GM20000 (cell line): ENCODE measurements around the gene CWH43.
"Not testable (repeated sequence)": the region's sequence is repeated elsewhere in the genome, so short reads cannot be mapped to it uniquely, and the experiment has no call there.

Experiments used
- DNase-seq: peaks from one replicate; pipeline ENCODE4 v3.0.0; 2012; ENCODE audit warnings: low spot score
- CTCF ChIP-seq: IDR thresholded peaks from 2 replicates; pipeline ENCODE4 v1.5.1; 2012; ENCODE audit warnings: mild to moderate bottlenecking, control low read depth; ENCODE audit errors: extremely low read depth, missing control alignments

Gene CWH43

GRCh38 chr4:48976041-48976440, 10.0 kb upstream of the CWH43 start:
- no peak for TF ChIP-seq CTCF
- no peak for DNase-seq

DNA sequence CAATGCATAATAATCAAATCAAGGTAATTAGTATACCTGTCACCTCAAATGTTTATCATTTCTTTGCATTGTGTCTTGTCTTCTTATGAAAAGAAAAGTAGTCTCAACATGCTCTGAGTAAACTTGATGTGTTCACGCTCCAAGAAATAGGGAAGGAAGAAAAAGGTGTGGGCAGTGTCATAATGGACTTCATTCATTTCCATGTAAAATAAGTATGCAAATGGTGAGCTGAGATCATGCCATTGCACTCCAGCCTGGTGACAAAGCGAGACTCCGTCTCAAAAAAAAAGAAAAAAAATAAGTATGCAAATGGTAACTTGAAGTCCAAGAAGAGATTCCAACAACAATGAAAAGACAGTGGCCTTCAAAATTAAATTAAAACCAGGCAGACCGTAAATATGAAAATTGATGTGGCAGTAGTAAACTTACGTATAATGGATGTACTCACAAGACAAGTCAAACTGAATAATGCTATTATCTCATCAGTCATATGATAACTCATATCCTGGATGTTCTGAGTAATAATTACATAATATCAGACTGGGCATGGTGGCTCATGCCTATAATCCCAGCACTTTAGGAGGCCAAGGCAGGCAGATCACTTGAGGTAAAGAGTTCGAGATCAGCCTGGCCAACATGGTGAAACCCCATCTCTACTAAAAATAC, 6.0 kb upstream of the CWH43 start:
- DNase-seq = no peak
- TF ChIP-seq CTCF = no peak

DNA sequence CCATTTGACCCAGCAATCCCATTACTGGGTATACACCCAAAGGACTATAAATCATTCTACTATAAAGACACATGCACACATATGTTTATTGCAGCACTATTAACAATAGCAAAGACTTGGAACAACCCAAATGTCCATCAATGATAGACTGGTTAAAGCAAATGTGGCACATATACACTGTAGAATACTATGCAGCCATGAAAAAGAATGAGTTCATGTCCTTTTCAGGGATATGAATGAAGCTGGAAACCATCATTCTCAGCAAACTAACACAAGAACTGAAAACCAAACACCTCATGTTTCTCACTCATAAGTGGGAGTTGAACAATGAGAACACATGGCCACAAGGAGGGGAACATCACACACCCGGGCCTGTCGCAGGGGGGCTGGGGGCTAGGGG, 2.1 kb upstream of the CWH43 start:
- not testable (repeated sequence) for DNase-seq

GRCh38 chr4:48985602-48985975, 486 bp upstream of the CWH43 start:
- DNase-seq = no peak

GRCh38 chr4:48986654-48987164, 634 bp downstream of the CWH43 start:
- DNase-seq = no peak
- TF ChIP-seq CTCF = no peak

More at GRCh38 chr4:48985602-48985975, 486 bp upstream of the CWH43 start:
- TF ChIP-seq CTCF = no peak

- no peak for DNase-seq
- no peak for TF ChIP-seq CTCF
Measured at GRCh38 chr4:48989461-48990203, 3.6 kb downstream of the CWH43 start.

DNA sequence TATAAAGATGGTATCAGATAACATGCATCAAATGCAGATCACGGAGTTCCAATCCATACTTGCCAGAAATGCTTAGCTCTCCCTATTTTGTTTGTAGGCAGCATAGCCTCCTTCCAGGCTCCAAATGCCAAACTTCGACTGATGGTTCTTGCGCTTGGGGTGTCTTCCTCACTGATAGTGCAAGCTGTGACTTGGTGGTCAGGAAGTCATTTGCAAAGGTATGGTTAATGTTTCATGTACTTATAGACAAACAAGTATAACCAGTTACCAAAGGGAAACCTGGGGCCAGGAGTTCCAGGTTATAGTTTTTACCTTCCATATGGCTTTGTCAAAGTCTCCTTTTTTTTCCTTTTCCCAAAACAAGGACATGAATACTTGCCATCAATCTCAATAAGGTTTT, 5.3 kb downstream of the CWH43 start:
- no peak for DNase-seq
- TF ChIP-seq CTCF = no peak
